Measurements from ENCODE around the gene DPYD.

DPYD gene

DNA sequence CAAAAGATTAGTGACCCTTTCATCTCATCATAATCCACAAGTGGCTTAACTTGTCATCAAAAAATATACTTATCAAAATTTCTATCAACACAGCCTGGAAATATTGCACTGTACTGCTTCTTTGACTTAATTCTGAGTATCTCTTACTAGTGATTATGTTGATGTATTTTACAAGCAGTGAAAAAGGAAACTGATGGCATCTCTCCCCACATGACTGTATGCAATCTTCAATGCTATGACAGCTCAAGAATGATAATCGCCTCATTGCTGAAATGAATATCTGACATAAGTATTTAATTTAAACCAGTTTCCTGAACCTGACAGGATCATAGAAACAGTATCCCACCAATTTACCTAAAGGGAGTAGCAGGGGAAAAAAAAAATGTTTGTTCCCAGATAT lies 79.5 kb downstream of the DPYD start:
- TF ChIP-seq, protein P1, sequence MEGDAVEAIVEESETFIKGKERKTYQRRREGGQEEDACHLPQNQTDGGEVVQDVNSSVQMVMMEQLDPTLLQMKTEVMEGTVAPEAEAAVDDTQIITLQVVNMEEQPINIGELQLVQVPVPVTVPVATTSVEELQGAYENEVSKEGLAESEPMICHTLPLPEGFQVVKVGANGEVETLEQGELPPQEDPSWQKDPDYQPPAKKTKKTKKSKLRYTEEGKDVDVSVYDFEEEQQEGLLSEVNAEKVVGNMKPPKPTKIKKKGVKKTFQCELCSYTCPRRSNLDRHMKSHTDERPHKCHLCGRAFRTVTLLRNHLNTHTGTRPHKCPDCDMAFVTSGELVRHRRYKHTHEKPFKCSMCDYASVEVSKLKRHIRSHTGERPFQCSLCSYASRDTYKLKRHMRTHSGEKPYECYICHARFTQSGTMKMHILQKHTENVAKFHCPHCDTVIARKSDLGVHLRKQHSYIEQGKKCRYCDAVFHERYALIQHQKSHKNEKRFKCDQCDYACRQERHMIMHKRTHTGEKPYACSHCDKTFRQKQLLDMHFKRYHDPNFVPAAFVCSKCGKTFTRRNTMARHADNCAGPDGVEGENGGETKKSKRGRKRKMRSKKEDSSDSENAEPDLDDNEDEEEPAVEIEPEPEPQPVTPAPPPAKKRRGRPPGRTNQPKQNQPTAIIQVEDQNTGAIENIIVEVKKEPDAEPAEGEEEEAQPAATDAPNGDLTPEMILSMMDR (IDR thresholded peaks at IDR 0.05; ENCODE audit: extremely low read depth, missing control alignments), result no peak
- DNase-seq (ENCODE audit: low spot score), result no peak

DNA sequence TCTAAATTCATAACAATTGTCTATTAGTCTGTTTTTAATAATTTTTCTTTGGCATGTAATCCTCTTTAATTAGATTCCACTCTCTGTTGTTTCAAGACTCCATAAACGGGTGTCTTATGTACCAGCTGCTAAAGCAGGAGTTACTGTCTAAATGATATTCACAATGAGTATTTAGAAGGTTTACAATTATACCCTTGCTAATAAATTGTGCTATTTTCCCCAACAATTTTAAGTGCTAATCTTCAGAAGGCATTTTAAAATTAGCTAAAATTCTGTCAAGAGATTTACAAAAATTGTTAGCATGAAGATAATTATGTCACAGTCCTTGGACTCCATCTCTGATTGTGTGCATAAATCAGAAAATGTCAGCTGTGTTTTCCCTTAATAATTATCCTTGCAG lies 83.7 kb downstream of the DPYD start:
- no peak for DNase-seq (ENCODE audit: low spot score)

DNA sequence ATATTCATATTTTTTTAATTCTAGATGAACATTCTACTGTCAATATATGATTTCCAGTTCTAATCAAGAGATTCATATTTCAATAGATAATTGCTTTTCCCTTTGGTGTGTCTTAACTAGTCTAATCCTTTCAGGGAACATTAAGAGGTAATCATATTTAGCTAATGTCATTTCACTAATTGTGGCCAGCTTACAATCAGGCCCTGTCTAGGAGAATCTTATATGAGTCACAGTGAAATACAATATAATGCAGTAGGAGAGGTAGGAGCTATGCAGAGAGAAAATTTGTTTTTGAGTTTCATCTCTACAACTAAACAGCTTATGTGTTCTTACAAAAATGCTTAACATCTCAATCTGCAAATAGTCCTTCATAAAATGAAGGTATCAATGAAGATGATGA lies 85.9 kb downstream of the DPYD start:
- TF ChIP-seq, protein P1 (IDR thresholded peaks at IDR 0.05; ENCODE audit: extremely low read depth, missing control alignments), result no peak
- DNase-seq (ENCODE audit: low spot score), result no peak

More for the DNA sequence above, 83.7 kb downstream of the DPYD start:
- TF ChIP-seq, protein P1 (IDR thresholded peaks at IDR 0.05; ENCODE audit: extremely low read depth, missing control alignments), result no peak

DNA sequence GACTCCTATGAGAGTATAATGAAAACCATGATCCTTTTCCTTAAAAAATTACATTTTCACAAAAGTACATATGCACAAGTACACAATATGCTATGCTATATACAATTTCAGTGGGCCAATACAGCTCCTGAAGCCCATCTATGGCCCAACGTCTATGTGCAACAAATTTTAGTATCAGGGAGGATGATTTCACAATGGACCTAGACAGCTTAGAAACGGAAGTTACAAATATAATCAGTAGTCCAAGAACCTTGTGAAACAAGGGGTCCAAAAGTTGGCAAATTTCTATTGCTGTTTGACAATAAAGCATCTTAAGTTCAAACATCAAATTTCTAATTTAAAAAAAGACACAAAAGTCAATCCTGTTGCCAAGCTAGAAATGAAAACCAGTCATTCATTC lies 87.0 kb downstream of the DPYD start:
- no peak for DNase-seq (ENCODE audit: low spot score)
- TF ChIP-seq, protein P1 (IDR thresholded peaks at IDR 0.05; ENCODE audit: extremely low read depth, missing control alignments), result no peak

DNA sequence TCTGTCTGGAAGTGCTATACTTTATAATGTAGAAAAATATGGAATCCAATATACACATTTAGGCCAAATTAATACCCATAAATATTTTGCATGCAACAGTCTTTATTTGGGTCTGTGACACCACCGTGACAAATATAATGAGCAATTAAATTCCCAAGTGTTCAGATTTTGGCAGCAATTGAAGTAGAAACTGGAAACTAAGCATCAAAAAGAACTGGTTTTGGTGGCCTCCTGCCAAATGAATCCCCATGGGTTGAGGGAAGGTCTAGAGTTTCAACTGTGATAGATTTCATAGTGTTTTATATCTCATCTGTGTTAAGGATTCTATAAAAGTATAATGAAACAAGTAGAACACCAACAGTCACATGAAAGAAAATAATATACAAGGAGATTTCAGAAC lies 88.4 kb downstream of the DPYD start:
- no peak for DNase-seq (ENCODE audit: low spot score)
- TF ChIP-seq, protein P1 (IDR thresholded peaks at IDR 0.05; ENCODE audit: extremely low read depth, missing control alignments), result no peak

DNA sequence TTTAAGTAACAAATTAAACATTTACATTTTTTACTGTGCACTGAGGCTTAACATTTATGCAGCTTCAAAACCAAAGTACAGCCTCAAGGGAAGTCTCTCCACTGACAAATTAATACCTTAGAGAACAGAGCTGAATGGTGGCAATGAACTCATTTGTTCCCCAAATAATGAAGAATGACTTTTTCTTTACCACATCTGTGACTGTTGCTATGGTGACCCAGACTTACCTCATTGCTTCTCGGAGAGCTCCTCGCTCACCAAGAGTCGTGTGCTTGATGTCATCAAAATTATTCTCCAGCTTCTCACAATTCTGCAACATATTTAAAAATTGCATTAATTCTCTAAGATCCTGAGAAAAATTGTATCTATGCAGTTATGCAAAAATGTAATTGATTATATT lies 92.9 kb downstream of the DPYD start:
- peak; percentile 31 for DNase-seq (ENCODE audit: low spot score)
- TF ChIP-seq, protein P1 (IDR thresholded peaks at IDR 0.05; ENCODE audit: extremely low read depth, missing control alignments), result no peak

DNA sequence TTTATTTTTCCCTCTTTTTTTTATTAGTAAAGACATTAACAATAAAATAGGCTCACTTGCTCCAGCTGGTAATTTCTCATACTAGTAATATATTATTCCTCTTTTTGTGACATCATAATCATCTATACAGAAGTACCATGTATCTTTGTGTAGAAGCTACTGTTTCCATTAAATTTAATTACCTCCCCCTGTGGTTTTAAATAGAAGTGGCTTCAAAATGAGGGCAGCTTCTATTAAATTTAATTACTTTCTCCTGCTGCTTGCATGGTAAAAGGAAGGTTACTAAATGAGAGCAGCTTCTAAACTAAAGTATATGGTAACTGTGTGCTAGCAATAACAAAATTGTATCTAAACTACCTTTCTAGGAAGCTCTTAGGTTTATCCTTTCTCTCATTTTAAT lies 94.0 kb downstream of the DPYD start:
- TF ChIP-seq, protein P1 (IDR thresholded peaks at IDR 0.05; ENCODE audit: extremely low read depth, missing control alignments), result no peak
- DNase-seq (ENCODE audit: low spot score), result no peak

Measured in GM20000 (cell line).